Measurements from ENCODE around the gene TMEM41A.
A peak's percentile ranks its signal among the peaks of the same experiment; 100 is the strongest.
"Not testable (repeated sequence)": the region's sequence is repeated elsewhere in the genome, so short reads cannot be mapped to it uniquely, and the experiment has no call there.

TMEM41A gene

DNA sequence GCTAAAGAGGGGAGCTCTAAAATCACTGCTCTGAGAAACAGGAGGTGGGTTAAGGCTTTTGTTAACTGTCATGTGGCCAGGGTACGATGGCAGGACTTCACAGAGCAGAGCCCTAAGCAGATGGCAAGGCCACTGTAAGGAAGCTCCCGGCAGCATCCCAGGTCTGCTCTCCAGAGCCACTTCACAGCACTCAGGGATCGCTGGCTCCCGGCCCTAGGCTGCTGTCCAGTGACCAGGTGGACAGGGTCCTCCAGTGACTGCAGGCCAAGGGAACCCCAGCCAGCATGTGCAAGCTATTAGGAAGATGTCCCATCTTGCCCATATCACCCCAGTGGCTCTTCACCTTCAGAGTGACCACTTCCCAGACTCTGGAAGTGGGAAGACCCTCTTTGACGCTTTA is 10.4 kb downstream of the TMEM41A start:
- no peak for DNase-seq (ENCODE audit: low spot score)

DNA sequence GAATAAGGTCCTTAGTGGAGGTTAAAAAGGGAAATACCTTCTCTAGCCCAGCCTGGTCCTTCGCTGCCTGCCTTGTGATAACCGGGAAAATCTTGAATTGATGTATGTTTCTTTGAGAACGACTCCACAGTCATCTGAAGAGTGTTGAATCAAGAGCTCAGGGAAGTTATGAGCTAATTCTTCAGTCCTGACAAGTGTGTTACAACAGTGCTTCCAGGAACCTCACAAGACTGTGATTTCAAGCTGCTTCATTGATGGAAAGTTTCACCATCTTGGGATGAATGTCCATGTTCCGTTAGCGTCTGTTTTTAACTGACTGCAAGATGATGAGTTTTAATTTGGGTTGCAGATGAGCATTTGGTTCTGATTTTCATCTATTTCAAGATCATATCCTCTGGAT is 12.4 kb downstream of the TMEM41A start:
- DNase-seq (ENCODE audit: low spot score) = no peak

DNA sequence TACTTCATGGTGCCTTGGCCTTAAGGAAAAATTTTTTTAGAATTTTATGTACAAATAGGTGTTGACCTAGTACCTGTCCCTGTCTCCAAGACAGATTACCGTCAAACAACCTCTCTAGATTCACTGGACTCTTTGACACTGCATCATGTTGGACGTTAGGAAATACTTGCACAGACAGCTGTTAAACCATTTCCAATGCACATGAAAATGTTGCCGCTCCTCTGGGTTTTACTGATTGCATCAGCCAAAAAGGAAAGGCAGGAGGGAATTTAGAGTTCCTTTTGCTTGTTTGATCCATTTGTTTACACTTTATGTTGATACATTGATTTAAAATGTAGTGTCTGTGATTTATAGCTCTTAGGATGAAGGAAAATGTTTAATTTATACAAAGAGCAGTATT is 14.5 kb downstream of the TMEM41A start:
- DNase-seq (ENCODE audit: low spot score) = no peak

DNA sequence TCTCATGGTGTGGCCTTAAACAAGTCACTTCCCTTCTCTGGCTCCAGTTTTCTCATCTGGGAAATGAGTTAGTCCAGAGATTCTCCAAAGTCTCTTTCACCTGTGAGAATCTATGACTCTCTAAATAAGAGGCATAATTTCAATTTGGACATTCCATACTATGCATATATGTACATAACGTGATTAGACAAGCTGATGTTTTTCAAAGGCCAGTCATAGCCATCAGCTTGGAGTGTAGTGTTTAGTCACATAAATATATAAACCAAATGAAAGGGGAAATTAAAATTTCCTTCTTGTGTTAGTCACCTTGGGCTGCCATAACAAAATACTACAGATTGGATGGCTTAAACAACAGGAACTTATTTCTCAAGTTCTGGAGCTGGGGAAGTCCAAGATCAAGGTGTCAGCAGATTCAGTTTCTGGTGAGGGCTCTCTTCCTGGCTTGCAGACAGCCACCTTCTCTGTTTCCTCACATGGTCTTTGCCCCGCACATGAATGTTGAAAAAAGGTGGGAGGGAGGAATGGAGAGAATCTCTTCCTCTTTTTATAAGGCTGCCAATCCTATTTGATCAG is 19.4 kb downstream of the TMEM41A start:
- DNase-seq (ENCODE audit: low spot score) = no peak

DNA sequence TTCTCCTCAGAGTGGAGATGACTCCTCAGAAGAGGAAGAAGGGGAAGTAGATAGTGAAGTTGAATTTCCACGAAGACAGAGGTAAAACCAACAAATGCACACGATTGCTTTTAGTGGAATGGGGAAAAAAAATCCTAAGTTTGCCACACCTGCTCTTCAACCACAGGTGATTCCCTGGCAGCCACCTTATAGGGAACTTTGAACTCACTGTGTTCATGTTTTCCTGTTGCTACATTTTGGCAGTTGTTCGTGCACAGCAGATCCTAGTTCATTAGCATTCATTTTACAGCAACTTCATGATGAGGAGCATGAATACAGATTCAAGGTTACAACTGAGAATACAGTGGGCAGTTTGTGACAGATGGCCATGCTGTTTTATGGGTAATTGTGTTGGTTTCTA is 21.5 kb downstream of the TMEM41A start:
- DNase-seq (ENCODE audit: low spot score) = no peak

DNA sequence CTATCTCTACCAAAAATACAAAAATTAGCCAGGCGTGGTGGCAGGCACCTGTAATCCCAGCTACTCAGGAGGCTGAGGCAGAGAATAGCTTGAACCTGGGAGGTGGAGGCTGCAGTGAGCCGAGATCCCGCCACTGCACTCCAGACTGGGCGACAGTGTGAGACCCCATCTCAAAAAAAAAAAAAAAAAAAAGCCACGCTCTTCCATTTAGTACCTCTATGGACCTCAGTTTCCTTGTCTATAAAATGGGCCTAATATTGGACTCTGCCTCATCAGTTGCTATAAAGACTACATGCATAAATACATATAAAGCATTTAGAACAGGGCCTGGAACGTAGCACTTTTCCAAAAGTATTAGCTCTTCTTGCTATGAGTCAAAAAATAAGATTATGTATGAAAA is 23.9 kb downstream of the TMEM41A start:
- not testable (repeated sequence) for DNase-seq (ENCODE audit: low spot score)

DNA sequence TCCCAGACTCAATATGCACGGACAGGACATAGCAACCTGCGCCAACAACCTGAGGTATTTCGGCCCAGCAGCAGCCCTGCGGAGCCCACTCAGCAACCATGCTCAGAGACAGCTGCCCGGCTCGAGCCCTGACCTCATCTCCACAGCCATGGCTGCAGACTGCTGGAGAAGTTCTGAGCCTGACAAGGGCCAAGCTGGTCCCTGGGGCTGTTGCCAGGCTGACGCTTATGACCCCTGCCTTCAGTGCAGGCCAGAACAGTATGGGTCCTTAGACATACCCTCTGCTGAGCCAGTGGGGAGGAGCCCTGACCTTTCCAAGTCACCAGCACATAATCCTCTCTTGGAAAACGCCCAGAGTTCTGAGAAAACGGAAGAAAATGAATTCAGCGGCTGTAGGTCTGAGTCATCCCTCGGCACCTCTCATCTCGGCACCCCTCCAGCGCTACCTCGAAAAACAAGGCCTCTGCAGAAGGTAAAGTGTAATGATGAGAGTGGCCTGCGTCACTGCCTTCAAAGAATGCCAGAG is 25.5 kb downstream of the TMEM41A start:
- DNase-seq (ENCODE audit: low spot score) = no peak

DNA sequence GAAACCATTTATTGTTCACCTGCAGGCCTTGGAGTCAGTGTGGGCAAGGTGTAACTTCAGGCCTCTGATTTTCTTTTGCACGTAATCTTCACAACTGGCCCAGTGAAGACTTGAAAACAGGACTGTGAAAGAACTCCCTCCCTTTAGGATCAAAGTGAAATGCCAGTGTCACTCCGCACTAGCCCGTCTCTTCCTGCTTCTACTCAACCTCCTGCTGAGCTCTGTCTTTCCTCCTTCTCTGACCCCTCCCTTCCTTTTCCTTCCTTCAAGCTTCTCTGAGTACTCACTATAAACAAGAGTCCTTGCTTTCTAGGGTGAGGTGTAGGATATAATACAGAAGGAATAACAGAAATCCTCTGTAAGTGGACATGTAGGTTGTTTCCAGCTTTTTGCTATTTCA is 28.5 kb downstream of the TMEM41A start:
- no peak for DNase-seq (ENCODE audit: low spot score)

DNA sequence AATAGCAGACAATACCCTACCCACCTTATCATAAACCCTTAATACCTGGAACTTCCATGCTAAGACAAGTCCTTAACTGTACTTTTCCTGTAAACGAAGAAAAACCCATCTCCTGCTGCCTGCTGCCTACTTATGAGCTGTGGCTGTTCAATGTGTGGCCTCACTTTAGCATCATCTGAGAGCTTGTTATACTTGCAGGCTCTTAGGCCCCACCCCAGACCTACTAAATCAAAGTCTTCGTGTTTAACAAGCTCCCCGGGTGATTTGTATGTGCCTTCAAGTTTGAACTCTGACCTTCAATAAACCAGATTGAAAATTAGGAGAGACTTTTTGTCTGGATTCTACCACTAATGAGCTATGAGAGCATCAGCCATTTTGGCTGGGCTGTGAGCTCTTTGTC is 29.3 kb downstream of the TMEM41A start:
- no peak for DNase-seq (ENCODE audit: low spot score)

DNA sequence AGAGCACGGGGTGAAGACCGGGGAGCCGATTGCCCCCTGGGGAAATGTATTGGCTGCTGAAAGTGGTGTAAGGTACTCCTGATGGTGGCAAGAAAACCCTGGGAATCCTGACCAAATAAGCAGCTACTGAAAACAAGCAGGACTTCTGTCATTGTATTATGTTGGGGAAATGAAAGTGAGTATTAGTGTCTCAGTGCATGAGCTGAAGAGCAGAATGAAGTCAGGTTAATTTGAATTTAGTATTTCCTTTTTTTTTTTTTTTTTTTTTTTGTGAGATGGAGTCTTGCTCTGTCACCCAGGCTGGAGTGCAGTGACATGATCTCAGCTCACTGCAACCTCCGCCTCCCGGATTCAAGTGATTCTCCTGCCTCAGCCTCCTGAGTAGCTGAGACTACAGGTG is 32.7 kb downstream of the TMEM41A start:
- not testable (repeated sequence) for DNase-seq (ENCODE audit: low spot score)

DNA sequence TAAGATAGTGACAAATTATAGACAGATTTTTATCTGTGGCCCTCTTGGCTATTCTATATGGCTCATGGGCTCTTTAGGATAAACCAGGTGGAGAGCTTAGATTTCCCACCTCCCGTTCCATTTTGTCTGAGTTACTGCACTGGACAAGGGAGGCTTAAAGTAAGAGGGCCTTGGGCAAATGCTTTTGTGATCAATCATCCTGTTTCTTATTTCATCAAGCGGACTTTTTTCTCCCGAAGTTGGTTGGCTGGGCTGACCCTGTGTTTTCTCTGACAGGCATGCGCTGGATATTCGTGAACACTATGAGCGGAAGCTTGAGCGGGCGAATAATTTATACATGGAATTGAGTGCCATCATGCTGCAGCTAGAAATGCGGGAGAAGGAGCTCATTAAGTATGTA is 33.4 kb downstream of the TMEM41A start:
- no peak for DNase-seq (ENCODE audit: low spot score)

DNA sequence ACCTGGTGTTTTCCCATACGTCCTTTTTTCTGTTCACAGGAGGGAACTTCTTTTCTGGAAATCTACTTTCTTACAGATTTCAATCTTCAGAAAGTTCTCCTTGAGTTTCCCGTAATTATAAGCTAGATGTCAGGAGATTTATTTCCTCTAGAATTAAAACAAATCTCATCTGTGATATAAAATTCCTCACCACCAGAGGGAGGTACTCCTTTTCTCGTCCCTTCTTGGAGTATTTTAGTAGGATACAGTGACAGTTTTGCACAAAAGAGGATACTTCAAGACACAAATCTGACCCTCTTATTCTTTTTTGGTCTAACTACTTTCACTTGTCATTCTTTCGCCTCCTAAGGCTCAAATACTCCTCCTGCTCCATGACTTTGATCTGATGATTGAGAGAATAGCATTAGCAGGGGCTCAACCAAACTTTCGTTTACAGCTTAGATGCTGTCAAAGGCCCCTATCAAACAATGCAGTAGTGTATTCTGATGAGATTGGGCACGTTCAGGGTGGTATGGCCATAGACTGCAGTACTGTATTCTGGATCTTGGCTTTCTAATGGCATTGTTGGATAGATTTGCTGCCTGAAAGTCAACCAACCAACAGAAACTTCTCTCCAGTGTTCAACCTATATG is 38.0 kb downstream of the TMEM41A start:
- peak; percentile 18 for DNase-seq (ENCODE audit: low spot score)

DNA sequence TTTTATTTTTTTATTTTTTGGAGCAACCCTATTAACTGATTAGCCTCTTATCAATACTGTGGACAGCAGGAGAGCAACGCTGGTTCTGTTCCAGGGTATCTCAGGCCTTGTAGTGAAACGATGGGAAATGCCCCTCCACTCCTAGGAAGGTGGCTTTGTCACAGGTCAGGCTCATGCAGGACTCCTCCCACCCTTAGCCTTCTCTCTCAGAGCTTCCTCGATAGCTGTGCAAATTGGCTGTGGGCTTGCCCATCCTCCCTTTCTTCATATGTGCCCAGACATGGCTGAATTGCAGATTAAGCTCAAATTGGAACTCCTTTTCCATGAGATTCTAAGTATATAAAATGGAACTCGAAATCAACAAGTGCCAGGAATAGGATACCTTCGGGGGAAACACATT is 38.5 kb downstream of the TMEM41A start:
- no peak for DNase-seq (ENCODE audit: low spot score)

DNA sequence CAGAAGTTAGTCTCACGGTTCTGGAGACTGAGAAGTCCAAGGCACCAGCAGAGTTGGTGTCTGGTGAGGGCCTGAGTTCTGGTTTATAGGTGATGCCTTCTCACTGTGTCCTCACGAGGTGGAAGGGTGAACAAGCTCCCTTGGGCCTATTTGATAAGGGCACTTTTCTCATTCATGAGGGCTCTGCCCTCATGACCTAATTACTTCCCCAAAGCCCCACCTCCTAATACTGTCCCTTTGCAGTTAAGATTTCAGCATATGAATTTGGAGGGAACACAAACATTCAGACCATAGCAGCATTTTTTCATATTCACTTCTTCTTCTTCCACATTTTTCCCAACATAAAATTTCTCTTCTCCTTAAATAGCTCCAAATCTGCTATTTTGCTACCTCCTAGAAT is 41.5 kb downstream of the TMEM41A start:
- DNase-seq (ENCODE audit: low spot score) = no peak

DNA sequence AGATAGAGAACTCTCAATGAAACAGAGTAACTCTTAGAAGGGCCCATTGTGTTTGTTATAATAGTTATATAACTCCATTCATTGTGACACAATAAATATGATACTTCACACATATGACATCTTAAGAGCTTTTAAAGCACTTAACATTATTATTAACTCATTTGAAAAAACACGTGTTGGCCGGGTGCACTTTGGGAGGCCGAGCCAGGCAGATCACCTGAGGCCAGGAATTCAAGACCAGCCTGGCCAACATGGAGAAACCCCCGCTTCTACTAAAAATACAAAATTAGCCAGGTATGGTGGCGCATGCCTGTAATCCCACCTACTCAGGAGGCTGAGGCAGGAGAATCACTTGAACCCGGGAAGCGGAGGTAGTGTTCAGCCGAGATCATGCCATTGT is 47.4 kb downstream of the TMEM41A start:
- DNase-seq (ENCODE audit: low spot score) = not testable (repeated sequence)

DNA sequence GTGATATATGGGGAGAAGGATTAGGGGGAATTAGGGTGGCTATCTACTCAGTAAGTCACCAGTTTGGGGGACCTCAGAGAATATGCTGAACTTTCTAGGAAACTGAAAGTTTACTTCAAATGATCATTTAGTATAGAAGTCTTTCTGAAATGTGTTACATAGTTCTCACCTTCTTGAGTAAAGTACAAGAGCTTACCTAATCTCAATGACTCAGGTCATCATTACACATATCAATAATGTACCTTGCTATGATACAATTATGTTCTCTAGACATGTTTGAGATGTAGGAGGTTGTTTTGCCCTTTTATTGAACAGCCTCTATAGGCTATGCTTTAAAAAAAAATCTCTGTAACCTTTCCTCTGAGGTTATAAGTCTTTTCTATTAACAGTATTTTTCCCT is 50.7 kb downstream of the TMEM41A start:
- DNase-seq (ENCODE audit: low spot score) = no peak

DNA sequence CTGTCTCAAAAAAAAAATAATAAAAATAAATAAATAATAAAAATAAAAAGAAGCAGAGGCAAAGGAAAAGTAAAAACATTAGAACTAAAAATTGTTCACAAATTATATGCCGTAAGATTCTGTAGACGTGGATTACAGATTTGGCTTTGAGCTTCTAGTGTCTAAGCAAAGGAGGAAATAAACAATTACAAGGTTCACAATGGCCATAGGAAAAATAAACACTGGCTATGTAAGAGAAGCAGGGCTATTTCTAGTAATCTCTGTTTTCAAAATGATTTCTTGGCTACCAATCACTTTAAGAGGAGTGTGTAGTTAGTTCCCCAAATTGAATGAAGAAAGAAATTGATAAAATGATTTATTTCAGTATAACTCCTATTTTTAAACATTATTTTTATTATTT is 54.5 kb downstream of the TMEM41A start:
- no peak for DNase-seq (ENCODE audit: low spot score)

DNA sequence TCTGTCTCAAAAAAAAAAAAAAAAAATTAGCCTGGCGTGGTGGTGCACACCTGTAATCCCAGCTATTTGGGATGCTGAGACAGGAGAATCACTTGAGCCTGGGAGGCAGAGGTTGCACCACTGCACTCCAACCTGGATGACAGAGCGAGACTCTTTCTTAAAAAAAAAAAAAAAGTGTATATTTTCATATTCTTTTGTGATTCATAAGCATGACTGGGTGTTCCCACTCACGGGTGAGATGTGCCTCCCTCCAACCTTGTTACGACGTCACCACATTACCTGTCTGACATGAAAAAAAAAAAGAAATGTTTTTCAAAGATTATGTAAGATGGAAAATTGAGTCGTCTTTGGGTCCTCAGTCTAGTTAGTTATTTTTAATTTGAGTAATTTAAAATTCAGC is 56.8 kb downstream of the TMEM41A start:
- no peak for DNase-seq (ENCODE audit: low spot score)

DNA sequence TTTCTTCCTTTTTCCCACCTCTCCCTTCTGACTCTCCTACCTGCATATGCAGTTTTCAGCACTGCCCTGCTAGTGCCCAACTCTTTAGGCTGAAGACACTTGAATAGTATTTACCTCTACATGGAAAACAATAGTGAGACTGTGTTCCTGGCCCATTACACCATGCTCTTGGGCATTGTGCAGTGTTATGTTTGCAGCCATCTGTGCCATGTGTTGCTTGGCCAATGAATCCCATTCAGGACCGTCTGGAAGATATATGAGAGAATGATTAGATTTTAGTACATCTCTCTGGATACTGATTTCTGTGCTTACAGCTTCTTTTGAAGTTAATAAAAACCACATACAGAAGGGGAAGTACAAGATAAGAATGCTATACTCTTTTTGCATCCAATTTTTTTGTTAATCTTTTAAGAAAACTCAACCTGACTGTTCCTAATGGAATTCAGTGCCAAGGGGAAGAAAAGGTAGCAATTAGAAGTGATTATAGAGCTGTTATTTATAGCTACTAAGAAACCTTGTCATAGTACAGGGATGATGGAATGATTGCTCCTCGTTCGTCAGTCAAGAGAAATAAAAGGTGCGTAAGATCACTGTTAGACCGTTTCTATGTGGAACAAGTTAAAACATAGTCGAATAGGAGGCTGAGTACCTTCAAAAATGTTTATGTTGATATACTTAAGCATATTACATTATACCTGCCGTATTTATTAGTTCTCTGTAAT is 58.9 kb downstream of the TMEM41A start:
- no peak for DNase-seq (ENCODE audit: low spot score)

All from kidney tubule cell (primary cell).